HFFc6 (cell line): ENCODE data around the gene MUS81. TPM values are rescaled to one million over a fixed set of nuclear protein-coding genes. Genes with fewer than 3 reads are reported as not detected.

Experiments used
- DNase-seq: peaks from one replicate; pipeline ENCODE4 v3.0.0-alpha.2; 2018
- H3K27ac Mint-ChIP-seq: 2 replicates; pipeline ENCODE4 v1.8.0; 2020; ENCODE audit warnings: mild to moderate bottlenecking, mixed read lengths
- H3K27me3 Mint-ChIP-seq: 2 replicates; pipeline ENCODE4 v1.8.0; 2021; ENCODE audit warnings: mild to moderate bottlenecking, moderate library complexity, mixed read lengths; ENCODE audit not compliant: insufficient read depth
- H3K36me3 Mint-ChIP-seq: 2 replicates; pipeline ENCODE4 v1.8.0; 2021; ENCODE audit warnings: low read depth, mixed read lengths
- H3K4me1 Mint-ChIP-seq: 2 replicates; pipeline ENCODE4 v1.8.0; 2020; ENCODE audit warnings: low read depth, mixed read lengths
- H3K4me3 Mint-ChIP-seq: 2 replicates; pipeline ENCODE4 v1.8.0; 2020; ENCODE audit warnings: mild to moderate bottlenecking, moderate library complexity, mixed read lengths
- H3K9me3 Mint-ChIP-seq: 2 replicates; pipeline ENCODE4 v1.8.0; 2020; ENCODE audit warnings: mild to moderate bottlenecking, mixed read lengths
- CTCF ChIP-seq: fragments of 200-600 bp; sonication (generic); IDR thresholded peaks from 2 replicates; pipeline ENCODE4 v1.5.0; 2021; ENCODE audit warnings: antibody characterized with exemption, mild to moderate bottlenecking
- total RNA-seq, 6 experiments: library from RNA; stranded (reverse); fragmentation: NEBNext Ultra II Directional; extraction: Animal tissue kit (Norgen Biotek cat#: 25700); gene quantifications; 2 replicates in 1 of 6; 3 replicates in 5 of 6; pipeline ENCODE4 v1.2.3, GENCODE V29; 2021

Gene MUS81
- total RNA-seq, 6 experiments from 2014 or later: 38.4 to 47.9 (median 43.1) TPM

GRCh38 chr11:65885808-65886536, 25.7 kb downstream of the MUS81 start:
- peak overlapping the region; percentile 97 for H3K4me3 Mint-ChIP-seq
- peaks cover 45% of the 10 kb centered on the region for H3K27me3 Mint-ChIP-seq
- peaks cover 55% of the 10 kb centered on the region for H3K4me1 Mint-ChIP-seq
- peaks cover 17% of the 10 kb centered on the region for H3K9me3 Mint-ChIP-seq
- H3K36me3 Mint-ChIP-seq: peaks cover 21% of the 10 kb centered on the region
- H3K27ac Mint-ChIP-seq: peak overlapping the region; percentile 95
- no peak; the same call in 1 of the 2 replicates for TF ChIP-seq CTCF
- DNase-seq: no peak

- TF ChIP-seq CTCF: no peak
- Mint-ChIP-seq H3K4me1 (peaks cover 49% of the 10 kb centered on the region), H3K27ac (peak overlapping the region; percentile 95), H3K27me3 (peaks cover 54% of the 10 kb centered on the region), H3K36me3 (peaks cover 22% of the 10 kb centered on the region), H3K4me3 (peak overlapping the region; percentile 97), H3K9me3 (peaks cover 17% of the 10 kb centered on the region)
- no peak for DNase-seq
Measured at GRCh38 chr11:65886826-65887722, 26.8 kb downstream of the MUS81 start.

GRCh38 chr11:65887723-65888162, 27.5 kb downstream of the MUS81 start:
- H3K27me3 Mint-ChIP-seq: peaks cover 60% of the 10 kb centered on the region
- peak overlapping the region; percentile 97 for H3K4me3 Mint-ChIP-seq
- peak; percentile 74 for DNase-seq
- H3K36me3 Mint-ChIP-seq: peaks cover 29% of the 10 kb centered on the region
- peak overlapping the region; percentile 95 for H3K27ac Mint-ChIP-seq
- peaks cover 55% of the 10 kb centered on the region for H3K4me1 Mint-ChIP-seq
- TF ChIP-seq CTCF: no peak
- H3K9me3 Mint-ChIP-seq: peaks cover 17% of the 10 kb centered on the region

- Mint-ChIP-seq H3K36me3 (peaks cover 32% of the 10 kb centered on the region), H3K27ac (peak within 1 kb of the TSS; percentile 95)
Measured at GRCh38 chr11:65888163-65888814, 28.1 kb downstream of the MUS81 start, which contains the start of gene FIBP. Gene FIBP (minus strand): TSS chr11:65888471. CDS start chr11:65888418, 53 bp downstream.

More at GRCh38 chr11:65888163-65888814, 28.1 kb downstream of the MUS81 start, which contains the start of gene FIBP:
- TF ChIP-seq CTCF: peak; percentile 89
- peaks cover 65% of the 10 kb centered on the region for H3K27me3 Mint-ChIP-seq
- peak within 1 kb of the TSS; percentile 97 for H3K4me3 Mint-ChIP-seq
- H3K9me3 Mint-ChIP-seq: peaks cover 17% of the 10 kb centered on the region
- peak; percentile 95 for DNase-seq
- H3K4me1 Mint-ChIP-seq: peaks cover 61% of the 10 kb centered on the region
